Stimulated activated CD8-positive, alpha-beta memory T cell treated with anti-CD3 and anti-CD28 coated beads, Interleukin-2, amount 100 ng/mL, for 48 hours (primary cell): ENCODE measurements around the gene DNA2.
"Not testable (repeated sequence)": the region's sequence is repeated elsewhere in the genome, so short reads cannot be mapped to it uniquely, and the experiment has no call there.

Experiments used
- DNase-seq, 2 donors: peaks; one replicate each; pipeline ENCODE4 v3.0.0-alpha.2; 2020; ENCODE audit warnings: low read depth in 2 of 2

The DNA2 gene, protein sequence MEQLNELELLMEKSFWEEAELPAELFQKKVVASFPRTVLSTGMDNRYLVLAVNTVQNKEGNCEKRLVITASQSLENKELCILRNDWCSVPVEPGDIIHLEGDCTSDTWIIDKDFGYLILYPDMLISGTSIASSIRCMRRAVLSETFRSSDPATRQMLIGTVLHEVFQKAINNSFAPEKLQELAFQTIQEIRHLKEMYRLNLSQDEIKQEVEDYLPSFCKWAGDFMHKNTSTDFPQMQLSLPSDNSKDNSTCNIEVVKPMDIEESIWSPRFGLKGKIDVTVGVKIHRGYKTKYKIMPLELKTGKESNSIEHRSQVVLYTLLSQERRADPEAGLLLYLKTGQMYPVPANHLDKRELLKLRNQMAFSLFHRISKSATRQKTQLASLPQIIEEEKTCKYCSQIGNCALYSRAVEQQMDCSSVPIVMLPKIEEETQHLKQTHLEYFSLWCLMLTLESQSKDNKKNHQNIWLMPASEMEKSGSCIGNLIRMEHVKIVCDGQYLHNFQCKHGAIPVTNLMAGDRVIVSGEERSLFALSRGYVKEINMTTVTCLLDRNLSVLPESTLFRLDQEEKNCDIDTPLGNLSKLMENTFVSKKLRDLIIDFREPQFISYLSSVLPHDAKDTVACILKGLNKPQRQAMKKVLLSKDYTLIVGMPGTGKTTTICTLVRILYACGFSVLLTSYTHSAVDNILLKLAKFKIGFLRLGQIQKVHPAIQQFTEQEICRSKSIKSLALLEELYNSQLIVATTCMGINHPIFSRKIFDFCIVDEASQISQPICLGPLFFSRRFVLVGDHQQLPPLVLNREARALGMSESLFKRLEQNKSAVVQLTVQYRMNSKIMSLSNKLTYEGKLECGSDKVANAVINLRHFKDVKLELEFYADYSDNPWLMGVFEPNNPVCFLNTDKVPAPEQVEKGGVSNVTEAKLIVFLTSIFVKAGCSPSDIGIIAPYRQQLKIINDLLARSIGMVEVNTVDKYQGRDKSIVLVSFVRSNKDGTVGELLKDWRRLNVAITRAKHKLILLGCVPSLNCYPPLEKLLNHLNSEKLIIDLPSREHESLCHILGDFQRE

GRCh38 chr10:68471586-68472408 lies at the start of gene DNA2:
DNA2 (minus strand) TSS chr10:68471973; CDS start chr10:68471864, 109 bp downstream.
- peak; percentile 76 for DNase-seq

GRCh38 chr10:68518609-68519008 lies 46.8 kb upstream of the DNA2 start:
- DNase-seq, result not testable (repeated sequence)

DNA sequence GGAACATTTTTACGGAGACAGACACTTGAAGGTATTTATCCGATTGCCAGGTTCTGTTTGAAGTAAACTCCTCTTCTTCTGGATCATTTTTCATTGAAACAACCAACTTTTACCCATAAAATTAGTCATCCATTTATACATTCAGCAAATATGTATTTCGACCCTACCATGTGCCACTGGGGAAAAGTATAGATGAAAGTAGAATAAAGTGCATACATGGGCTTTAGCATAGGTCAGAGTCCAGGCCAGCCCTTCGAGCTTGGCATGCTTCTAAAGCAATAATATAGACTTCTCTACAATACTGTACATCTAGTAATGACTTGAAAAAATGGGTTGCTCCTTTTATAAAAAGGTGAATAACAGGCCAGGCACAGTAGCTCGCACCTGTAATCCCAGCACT lies 45.4 kb upstream of the DNA2 start:
- no peak for DNase-seq

- DNase-seq, result no peak
These were observed 45.0 kb upstream of the DNA2 start for GRCh38 chr10:68516766-68517165.

GRCh38 chr10:68516216-68516615 lies 44.4 kb upstream of the DNA2 start:
- DNase-seq, result not testable (repeated sequence)

DNA sequence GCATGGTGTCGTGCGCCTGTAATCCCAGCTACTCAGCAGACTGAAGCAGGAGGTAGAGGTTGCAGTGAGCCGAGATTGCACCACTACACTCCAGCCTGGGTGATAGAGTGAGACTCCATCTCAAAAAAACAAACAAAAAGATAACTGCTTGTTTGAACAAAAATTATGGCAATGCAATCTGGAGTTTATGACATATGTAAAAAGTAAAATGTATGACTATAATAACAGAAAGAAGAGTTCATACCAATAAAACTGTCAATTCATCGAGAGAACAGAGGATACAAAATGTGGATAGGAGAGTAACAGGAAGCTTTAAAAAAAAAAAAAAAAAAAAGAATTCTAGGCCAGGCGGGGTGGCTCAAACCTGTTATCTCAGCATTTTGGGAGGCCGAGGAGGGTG lies 36.3 kb upstream of the DNA2 start:
- DNase-seq, result no peak

DNA sequence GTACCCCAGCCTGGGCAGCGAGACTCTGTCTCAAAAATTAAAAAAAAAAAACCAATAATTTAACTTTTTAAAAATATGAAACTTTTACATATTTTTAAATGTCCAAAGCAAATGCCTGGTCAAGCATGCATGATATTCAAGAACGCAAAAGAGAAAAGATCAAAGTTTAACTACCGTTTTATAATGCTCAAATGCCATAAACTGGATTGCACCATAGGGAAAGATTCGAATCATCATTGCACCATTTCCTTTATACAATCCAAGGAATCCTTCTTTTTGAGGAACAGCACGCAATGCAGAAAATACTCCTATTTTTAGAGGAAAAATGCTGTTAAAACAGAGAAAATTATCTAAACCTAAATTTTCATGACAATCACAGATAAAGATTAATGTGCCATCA lies 34.6 kb upstream of the DNA2 start:
- no peak for DNase-seq

DNA sequence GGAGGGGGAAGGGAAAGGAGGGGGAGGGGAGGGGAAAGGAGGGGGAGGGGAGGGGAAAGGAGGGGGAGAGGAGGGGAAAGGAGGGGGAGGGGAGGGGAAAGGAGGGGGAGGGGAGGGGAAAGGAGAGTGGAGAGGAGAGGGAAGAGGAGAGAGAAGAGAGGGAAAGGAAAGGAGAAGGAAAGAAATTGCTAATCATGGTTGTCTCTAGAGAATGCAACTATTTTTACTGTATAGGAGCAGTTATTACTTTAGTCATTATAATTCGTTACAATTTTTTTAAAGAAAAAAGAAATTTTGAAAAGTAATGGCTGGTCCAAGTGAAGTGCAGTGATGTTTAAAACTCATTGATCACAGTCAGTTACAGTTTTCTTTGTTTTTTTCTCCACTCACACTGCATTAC lies 31.1 kb upstream of the DNA2 start:
- DNase-seq, result no peak

DNA sequence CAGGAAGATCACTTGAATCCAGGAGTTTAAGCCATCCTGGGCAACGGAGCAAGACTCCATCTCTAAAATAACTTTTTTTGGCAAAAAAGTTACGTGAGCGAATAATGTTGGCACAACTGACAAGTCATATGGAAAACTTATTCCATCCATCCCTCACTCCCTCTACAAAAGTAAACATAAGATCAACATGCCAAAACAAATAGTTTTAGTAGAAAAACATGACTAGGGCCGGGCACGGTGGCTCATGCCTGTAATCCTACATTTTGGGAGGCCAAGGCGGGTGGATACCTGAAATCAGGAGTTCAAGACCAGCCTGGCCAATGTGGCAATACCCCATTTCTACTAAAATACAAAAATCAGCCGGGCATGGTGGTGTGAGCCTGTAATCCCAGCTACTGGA lies 29.9 kb upstream of the DNA2 start:
- DNase-seq, result no peak

DNA sequence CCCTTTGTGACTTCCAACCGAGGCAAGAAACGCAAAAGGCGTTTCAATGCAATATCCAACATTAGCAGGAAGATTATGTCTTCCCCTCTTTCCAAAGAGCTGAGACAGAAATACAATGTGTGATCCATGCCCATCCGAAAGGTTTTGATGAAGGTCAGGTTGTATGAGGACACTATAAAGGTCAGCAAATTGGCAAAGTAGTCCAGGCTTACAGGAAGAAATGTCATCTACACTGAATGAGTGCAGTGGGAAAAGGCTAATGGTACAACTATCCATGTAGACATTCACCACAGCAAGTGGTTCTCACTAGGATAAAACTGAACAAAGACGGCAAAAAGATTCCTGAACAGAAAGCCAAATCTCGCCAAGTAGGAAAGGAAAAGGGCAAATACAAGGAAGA lies 27.8 kb upstream of the DNA2 start:
- no peak for DNase-seq

DNA sequence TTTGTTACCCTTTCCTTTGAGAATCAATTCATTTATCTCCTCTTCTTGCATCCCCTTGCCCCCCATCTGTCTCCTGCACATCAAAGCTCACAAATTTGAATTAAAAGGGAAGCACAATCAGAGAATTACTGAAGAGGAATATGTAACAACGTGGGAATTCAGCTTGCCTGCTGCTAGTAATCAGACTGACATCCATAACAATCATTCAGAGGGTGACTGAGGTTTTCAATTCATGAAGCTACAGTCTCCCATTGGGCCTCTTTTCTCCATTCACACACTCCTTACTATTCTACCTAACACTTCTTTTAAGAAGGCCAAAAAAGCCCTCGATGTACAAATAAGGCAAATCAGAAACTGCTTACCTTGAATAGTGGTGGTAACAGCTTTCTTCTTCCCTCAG lies 24.3 kb upstream of the DNA2 start:
- DNase-seq, result no peak

GRCh38 chr10:68492118-68492517 lies 20.3 kb upstream of the DNA2 start:
- DNase-seq, result no peak

- no peak for DNase-seq
These were observed 18.1 kb upstream of the DNA2 start for GRCh38 chr10:68489919-68490318.

- DNase-seq, result no peak
These were observed 2.2 kb upstream of the DNA2 start for GRCh38 chr10:68474021-68474420.

DNA sequence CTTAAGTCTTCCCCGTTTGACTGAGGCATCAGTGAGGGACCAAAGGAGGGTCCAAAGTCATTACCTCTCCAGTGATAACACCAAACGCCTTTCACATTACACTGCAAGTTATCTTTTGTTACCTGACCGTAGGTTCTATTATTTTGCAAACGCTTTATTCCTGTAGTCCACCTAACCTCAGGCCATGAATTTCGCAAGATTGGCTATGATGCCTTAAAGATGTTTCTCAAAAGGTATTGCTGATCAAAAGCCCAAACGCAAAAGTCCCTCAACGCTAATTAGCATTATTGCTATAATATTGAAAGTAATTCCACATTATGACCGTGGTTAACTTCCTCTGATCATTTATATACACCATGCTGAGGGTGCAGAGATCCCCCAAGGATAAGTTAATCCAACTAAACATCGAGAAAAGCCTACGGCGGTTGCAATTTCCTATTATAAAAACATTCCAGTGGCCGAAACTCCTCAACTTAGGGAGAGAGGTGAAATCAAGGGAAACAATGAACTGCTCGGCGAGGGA lies 649 bp downstream of the DNA2 start:
- DNase-seq, result no peak

- DNase-seq, result no peak
These were observed 1.5 kb downstream of the DNA2 start for GRCh38 chr10:68470300-68470699.

- no peak for DNase-seq
These were observed 1.9 kb downstream of the DNA2 start for GRCh38 chr10:68469838-68470237.

- DNase-seq, result not testable (repeated sequence)
These were observed 7.0 kb downstream of the DNA2 start for GRCh38 chr10:68464729-68465128.

GRCh38 chr10:68463365-68464093 lies 8.2 kb downstream of the DNA2 start:
- no peak for DNase-seq

- no peak for DNase-seq
These were observed 9.2 kb downstream of the DNA2 start for GRCh38 chr10:68462536-68462935.

GRCh38 chr10:68461032-68461431 lies 10.7 kb downstream of the DNA2 start:
- no peak for DNase-seq
